Body of pancreas (tissue), 4 donors: Measurements from ENCODE around the gene SLC44A1. TPM values are rescaled to one million over a fixed set of nuclear protein-coding genes. Genes with fewer than 3 reads are reported as not detected.

Source experiments
- ATAC-seq: fragments of 150-250 bp; one replicate; pipeline ENCODE4 v1.9.1; 2016
- DNase-seq, 4 donors: peaks; one replicate each; pipeline ENCODE4 v3.0.0-alpha.2; 2019
- H3K27ac ChIP-seq, 4 donors: fragments of 200-600 bp; sonication (generic); 1 replicate in 3 of 4; 2 replicates in 1 of 4; pipeline versions ENCODE4 v1.5.1 to v1.6.1; 2016 to 2019; ENCODE audit warnings: mild to moderate bottlenecking in 1 of 4, mixed read lengths in 1 of 4, moderate library complexity in 1 of 4
- H3K27me3 ChIP-seq, 2 donors: fragments of 200-600 bp; sonication (generic); one replicate each; pipeline ENCODE4 v1.6.0; 2016; ENCODE audit warnings: mild to moderate bottlenecking in 1 of 2
- H3K36me3 ChIP-seq, 2 donors: fragments of 200-600 bp; sonication (generic); replicated peaks in 1 of 2; 2 replicates each; pipeline ENCODE4 v1.5.1; 2016; ENCODE audit warnings: low read depth in 2 of 2; ENCODE audit not compliant: insufficient read depth in 1 of 2
- H3K4me1 ChIP-seq: fragments of 200-600 bp; sonication (generic); one replicate; pipeline ENCODE4 v1.6.0; 2016
- H3K4me3 ChIP-seq, 2 donors: fragments of 200-600 bp; sonication (generic); 1 replicate in 1 of 2; 2 replicates in 1 of 2; pipeline ENCODE4 v1.5.1; 2016 to 2019
- H3K9me3 ChIP-seq, 3 donors: fragments of 200-600 bp; sonication (generic); 1 replicate in 2 of 3; 2 replicates in 1 of 3; pipeline ENCODE4 v1.5.1; 2016
- CTCF ChIP-seq, 7 experiments: fragments of 450-650 bp in 4 of 7; fragments of 200-600 bp in 3 of 7; sonication (generic) in 3 of 7; IDR thresholded peaks; one replicate each; pipeline ENCODE4 v1.5.1; 2016 to 2019; ENCODE audit warnings: antibody characterized with exemption in 7 of 7
- POLR2A ChIP-seq, 3 donors: fragments of 450-650 bp; IDR thresholded peaks; one replicate each; pipeline ENCODE4 v1.6.1; 2016; ENCODE audit warnings: antibody characterized with exemption in 3 of 3, mild to moderate bottlenecking in 2 of 3
- WGBS, 2 donors: methylation state at CpG; one replicate each; pipeline ENCODE4 v1.1.5; 2017; 5-methylcytosine and 5-hydroxymethylcytosine counted together
- intact Hi-C: fragments of 100-400 bp; cut with DNase I; formaldehyde crosslinking; loops from one replicate; pipeline ENCODE4 v1.15.1; 2023
- total RNA-seq, 2 donors: library from RNA; depleted of rRNA; stranded (reverse); fragments of >200 nt; gene quantifications; one replicate each; pipeline ENCODE4 v1.1.0, GENCODE V29; 2016

SLC44A1 gene
- total RNA-seq, 2 donors from 2014 or later = 15.5 to 39.4 TPM

DNA sequence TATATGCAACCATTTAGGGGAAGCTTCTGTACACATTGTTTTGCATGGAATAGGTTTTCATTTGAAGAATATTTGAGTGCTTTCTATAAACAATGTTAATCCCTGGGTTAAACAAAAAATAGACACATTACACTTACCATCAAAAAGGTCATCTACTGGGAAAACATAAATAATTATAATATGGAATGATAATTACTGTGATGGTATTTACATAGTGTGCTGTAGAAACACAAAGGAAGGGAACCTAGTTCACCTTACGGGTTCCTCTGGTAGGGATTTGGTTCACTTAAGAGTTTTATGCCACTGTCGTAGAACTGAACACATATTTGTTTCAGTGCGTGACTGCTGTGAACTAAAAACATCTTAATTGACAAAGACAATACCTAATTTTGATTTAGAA, 44.9 kb downstream of the SLC44A1 start:
- Histone ChIP-seq H3K27ac (no peak overlapping the region), H3K4me1 (peaks cover 17% of the 10 kb centered on the region), H3K36me3 (no peaks in the 10 kb centered on the region), H3K4me3 (no peak overlapping the region), H3K9me3 (no peaks in the 10 kb centered on the region), H3K27me3 (no peaks in the 10 kb centered on the region)
- intact Hi-C loops = no loop called here
- ATAC-seq = no peak
- TF ChIP-seq POLR2A (IDR thresholded peaks at IDR 0.05) = no peak
- no peak for TF ChIP-seq CTCF (IDR thresholded peaks at IDR 0.05)
- whole genome bisulfite sequencing, 2 donors = 95 to 99% methylated on average over 3 of the region's 3 CpGs
- DNase-seq = no peak

- Histone ChIP-seq H3K27me3 (no peaks in the 10 kb centered on the region), H3K4me1 (peaks cover 17% of the 10 kb centered on the region), H3K36me3 (no peaks in the 10 kb centered on the region), H3K4me3 (no peak overlapping the region), H3K27ac (peak overlapping the region in 2 of 4 donors; percentile 12 to 49), H3K9me3 (no peaks in the 10 kb centered on the region)
- intact Hi-C loops = no loop called here
- no peak for TF ChIP-seq CTCF (IDR thresholded peaks at IDR 0.05)
- no peak for TF ChIP-seq POLR2A (IDR thresholded peaks at IDR 0.05)
- peak in 2 of 4 donors; percentile 27 to 37 for DNase-seq
- peak; percentile 33 for ATAC-seq
- WGBS, 2 donors = 0 to 4% methylated on average over 1 of the region's 1 CpG
Measured at GRCh38 chr9:105290418-105290817, 46.0 kb downstream of the SLC44A1 start.

GRCh38 chr9:105290954-105291353, 46.5 kb downstream of the SLC44A1 start:
- intact Hi-C loops = no loop called here
- peaks cover 17% of the 10 kb centered on the region for H3K4me1 ChIP-seq
- H3K27ac ChIP-seq = peak overlapping the region in 2 of 4 donors; percentile 12 to 49
- H3K4me3 ChIP-seq = no peak overlapping the region
- TF ChIP-seq CTCF (IDR thresholded peaks at IDR 0.05) = no peak
- TF ChIP-seq POLR2A (IDR thresholded peaks at IDR 0.05) = no peak
- DNase-seq (no peak), ATAC-seq (no peak)
- no peaks in the 10 kb centered on the region for H3K36me3 ChIP-seq
- H3K27me3 ChIP-seq = no peaks in the 10 kb centered on the region
- H3K9me3 ChIP-seq = no peaks in the 10 kb centered on the region
- WGBS, 2 donors = 94 to 97% methylated on average over 1 of the region's 1 CpG

DNA sequence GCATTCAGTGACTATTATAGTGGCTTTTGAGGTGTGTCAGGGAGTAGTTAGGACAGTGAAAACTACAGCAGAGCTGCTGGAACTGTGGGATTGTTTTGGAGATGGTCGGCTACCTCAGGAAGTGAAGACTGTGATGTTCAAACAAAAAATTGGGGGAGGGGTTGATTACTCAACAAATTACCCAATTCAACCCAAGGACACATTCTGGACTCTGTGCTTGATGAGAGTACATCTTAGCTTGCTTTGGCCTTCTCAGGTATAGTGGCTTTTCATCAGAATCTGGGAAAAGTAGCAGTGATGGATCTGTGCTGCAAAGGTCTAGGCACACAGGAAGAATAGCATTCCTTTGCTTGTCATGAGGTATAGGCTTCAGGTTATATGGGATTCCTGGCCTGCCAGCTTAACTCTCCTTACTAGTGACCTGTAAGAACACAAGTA, 47.0 kb downstream of the SLC44A1 start:
- H3K36me3 ChIP-seq = no peaks in the 10 kb centered on the region
- H3K27ac ChIP-seq = no peak overlapping the region
- WGBS, 2 donors = 36 to 40% methylated on average over 1 of the region's 1 CpG
- H3K4me3 ChIP-seq = no peak overlapping the region
- intact Hi-C loops = no loop called here
- TF ChIP-seq POLR2A (IDR thresholded peaks at IDR 0.05) (no peak), CTCF (IDR thresholded peaks at IDR 0.05) (no peak)
- ATAC-seq (peak; percentile 45), DNase-seq (no peak)
- H3K27me3 ChIP-seq = no peaks in the 10 kb centered on the region
- H3K4me1 ChIP-seq = peaks cover 17% of the 10 kb centered on the region
- no peaks in the 10 kb centered on the region for H3K9me3 ChIP-seq

DNA sequence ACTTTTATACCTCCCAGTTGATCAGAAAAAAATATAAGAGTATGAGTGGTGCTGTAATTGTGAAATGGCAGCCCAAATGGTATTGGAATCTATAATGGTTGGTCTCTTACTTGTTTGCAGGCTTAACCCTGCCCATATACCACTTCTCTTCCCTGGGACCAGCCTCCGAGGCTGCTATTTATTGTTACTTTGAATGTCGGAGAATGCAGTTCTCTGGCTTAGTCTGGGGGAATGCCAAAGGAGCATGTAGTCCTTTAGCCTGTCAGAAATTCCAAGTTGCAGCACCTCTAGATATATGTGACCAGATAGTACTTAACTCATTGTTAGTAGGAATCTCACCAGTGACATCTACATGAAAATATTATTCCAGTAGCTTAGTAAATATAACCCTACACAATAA, 47.5 kb downstream of the SLC44A1 start:
- no peak for DNase-seq
- 88 to 94% methylated on average over 2 of the region's 2 CpGs for WGBS, 2 donors
- no peak overlapping the region for H3K4me3 ChIP-seq
- H3K4me1 ChIP-seq = peaks cover 22% of the 10 kb centered on the region
- H3K27me3 ChIP-seq = no peaks in the 10 kb centered on the region
- no peaks in the 10 kb centered on the region for H3K36me3 ChIP-seq
- no peak overlapping the region for H3K27ac ChIP-seq
- intact Hi-C loops = no loop called here
- H3K9me3 ChIP-seq = no peaks in the 10 kb centered on the region
- ATAC-seq = no peak
- TF ChIP-seq POLR2A (IDR thresholded peaks at IDR 0.05) (no peak), CTCF (IDR thresholded peaks at IDR 0.05) (no peak)
